Stimulated activated naive B cell treated with anti-CD40 and anti-IgM and Interleukin-4, amounts not matched to agents 10 μg/mL and 1 μg/mL and 100 μg/mL, for 72 hours (primary cell): ENCODE measurements around the gene RNF133.
"Not testable (repeated sequence)": the region's sequence is repeated elsewhere in the genome, so short reads cannot be mapped to it uniquely, and the experiment has no call there.

Experiments
- ATAC-seq, 2 donors: fragments of 150-1000 bp; cut with Tn5 transposase; replicated peaks; 2 replicates each; pipeline ENCODE4 v1.10.0; 2021; ENCODE audit warnings: moderate library complexity in 1 of 2
- DNase-seq: peaks from one replicate; pipeline ENCODE4 v3.0.0; 2021
- H3K27ac Mint-ChIP-seq: one replicate; pipeline ENCODE4 v1.8.0; 2022; ENCODE audit warnings: mild to moderate bottlenecking, mixed read lengths
- H3K27me3 Mint-ChIP-seq, 2 donors: one replicate each; pipeline ENCODE4 v1.8.0; 2022; ENCODE audit warnings: mixed read lengths in 2 of 2
- H3K36me3 Mint-ChIP-seq, 2 donors: one replicate each; pipeline ENCODE4 v1.8.0; 2022; ENCODE audit warnings: mixed read lengths in 2 of 2, mild to moderate bottlenecking in 1 of 2
- H3K4me1 Mint-ChIP-seq, 2 donors: one replicate each; pipeline ENCODE4 v1.8.0; 2022; ENCODE audit warnings: mixed read lengths in 2 of 2, mild to moderate bottlenecking in 1 of 2
- H3K4me3 Mint-ChIP-seq, 2 donors: one replicate each; pipeline ENCODE4 v1.8.0; 2022; ENCODE audit warnings: mild to moderate bottlenecking in 2 of 2, mixed read lengths in 2 of 2, moderate library complexity in 1 of 2
- H3K9me3 Mint-ChIP-seq, 2 donors: one replicate each; pipeline ENCODE4 v1.8.0; 2022; ENCODE audit warnings: mixed read lengths in 2 of 2, mild to moderate bottlenecking in 1 of 2

The RNF133 gene

GRCh38 chr7:122679269-122679709 is 19.6 kb downstream of the RNF133 start:
- H3K9me3 Mint-ChIP-seq, H3K27ac Mint-ChIP-seq, H3K4me3 Mint-ChIP-seq, H3K36me3 Mint-ChIP-seq, DNase-seq, H3K27me3 Mint-ChIP-seq, ATAC-seq, H3K4me1 Mint-ChIP-seq: not testable (repeated sequence)

DNA sequence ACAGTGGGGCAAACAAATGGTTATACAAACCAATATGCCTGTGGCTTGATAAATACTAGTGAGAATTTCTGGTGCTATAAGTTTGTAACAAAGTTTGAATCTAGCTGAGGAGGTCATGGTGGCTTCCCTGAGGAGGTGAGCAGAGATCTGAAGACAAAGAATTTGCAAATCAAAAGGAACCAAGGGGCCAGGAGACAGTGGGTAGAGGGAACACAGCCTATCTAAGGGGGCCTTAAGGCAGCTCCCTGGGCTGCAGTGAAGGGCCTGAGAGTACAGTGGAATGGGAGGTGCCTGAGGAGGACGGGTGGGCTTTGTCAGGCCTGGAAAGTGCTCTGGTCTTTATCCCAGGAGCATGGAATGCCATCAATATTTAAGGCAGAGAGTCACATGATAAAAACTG is 21.8 kb downstream of the RNF133 start:
- H3K27me3 Mint-ChIP-seq: no peaks in the 10 kb centered on the region
- H3K27ac Mint-ChIP-seq: no peak overlapping the region
- H3K4me1 Mint-ChIP-seq: no peaks in the 10 kb centered on the region
- H3K36me3 Mint-ChIP-seq: no peaks in the 10 kb centered on the region
- peaks cover 0 to 8% of the 10 kb centered on the region in 2 donors for H3K9me3 Mint-ChIP-seq
- H3K4me3 Mint-ChIP-seq: no peak overlapping the region
- no peak for ATAC-seq
- DNase-seq: no peak

DNA sequence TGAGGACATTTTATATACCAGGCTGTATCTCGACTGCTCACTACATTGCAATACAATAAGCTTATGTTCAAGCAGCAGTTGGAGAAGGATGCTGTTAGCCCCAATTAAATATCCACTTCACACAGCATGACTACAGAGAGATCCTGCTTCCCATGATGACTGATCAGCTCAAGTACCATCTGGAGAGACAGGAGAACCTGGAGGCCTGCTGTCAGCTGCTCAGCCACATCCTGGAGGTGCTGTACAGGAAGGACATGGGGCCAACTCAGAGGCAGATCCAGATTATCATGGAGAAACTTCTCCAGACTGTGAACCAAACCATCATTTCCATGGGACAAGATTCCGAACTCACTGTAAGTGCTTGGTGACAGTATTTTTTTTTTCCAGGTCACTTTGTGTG is 22.5 kb downstream of the RNF133 start:
- no peak for DNase-seq
- Mint-ChIP-seq H3K36me3 (no peaks in the 10 kb centered on the region), H3K27ac (no peak overlapping the region), H3K4me3 (no peak overlapping the region), H3K27me3 (no peaks in the 10 kb centered on the region), H3K4me1 (no peaks in the 10 kb centered on the region), H3K9me3 (peaks cover 0 to 8% of the 10 kb centered on the region in 2 donors)
- no peak for ATAC-seq

DNA sequence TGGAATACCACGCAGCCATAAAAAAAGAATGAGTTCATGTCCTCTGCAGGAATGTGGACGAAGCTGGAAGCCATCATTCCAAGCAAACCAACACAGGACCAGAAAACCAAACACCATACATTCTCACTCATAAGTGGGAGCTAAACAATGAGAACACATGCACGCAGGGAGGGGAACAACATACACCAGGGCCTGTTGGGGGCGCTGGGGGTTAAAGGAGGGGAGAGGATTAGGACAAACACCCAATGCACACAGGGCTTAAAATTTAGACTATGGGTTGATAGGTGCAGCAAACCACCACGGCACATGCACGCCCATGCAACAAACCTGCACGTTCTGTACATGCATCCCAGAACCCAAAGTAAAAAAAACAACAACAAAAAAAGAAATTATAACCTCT is 23.3 kb downstream of the RNF133 start:
- ATAC-seq (no peak), DNase-seq (no peak)
- H3K27me3 Mint-ChIP-seq: no peaks in the 10 kb centered on the region
- H3K27ac Mint-ChIP-seq: no peak overlapping the region
- H3K36me3 Mint-ChIP-seq: no peaks in the 10 kb centered on the region
- H3K9me3 Mint-ChIP-seq: peaks cover 0 to 8% of the 10 kb centered on the region in 2 donors
- H3K4me1 Mint-ChIP-seq: no peaks in the 10 kb centered on the region
- H3K4me3 Mint-ChIP-seq: no peak overlapping the region

GRCh38 chr7:122675011-122675410 is 23.9 kb downstream of the RNF133 start:
- Mint-ChIP-seq H3K4me3 (no peak overlapping the region), H3K36me3 (no peaks in the 10 kb centered on the region), H3K9me3 (peaks cover 0 to 8% of the 10 kb centered on the region in 2 donors), H3K27ac (no peak overlapping the region), H3K27me3 (no peaks in the 10 kb centered on the region), H3K4me1 (no peaks in the 10 kb centered on the region)
- ATAC-seq (no peak), DNase-seq (no peak)

DNA sequence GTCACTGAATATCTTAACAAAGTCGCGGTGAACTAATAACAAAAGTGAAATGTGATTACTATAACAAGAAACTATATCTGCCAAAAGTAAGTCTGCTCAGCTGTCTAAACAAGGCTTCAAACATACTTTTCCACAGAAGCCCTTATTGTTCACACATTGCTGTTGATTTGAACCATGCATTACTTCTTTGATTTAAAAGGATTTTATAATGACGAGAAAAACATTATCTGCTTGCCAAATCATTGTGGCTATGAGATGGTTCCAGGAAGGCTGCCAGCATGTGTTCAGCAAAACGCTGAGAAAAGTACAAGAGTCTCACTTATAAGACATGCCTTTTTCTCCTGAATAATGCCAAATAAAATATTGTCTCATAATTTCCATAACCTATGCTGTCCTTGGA is 24.4 kb downstream of the RNF133 start:
- no peak for ATAC-seq
- no peaks in the 10 kb centered on the region for H3K27me3 Mint-ChIP-seq
- peaks cover 0 to 7% of the 10 kb centered on the region in 2 donors for H3K9me3 Mint-ChIP-seq
- H3K36me3 Mint-ChIP-seq: no peaks in the 10 kb centered on the region
- no peak overlapping the region for H3K4me3 Mint-ChIP-seq
- DNase-seq: no peak
- H3K4me1 Mint-ChIP-seq: no peaks in the 10 kb centered on the region
- no peak overlapping the region for H3K27ac Mint-ChIP-seq

- DNase-seq (no peak), ATAC-seq (no peak)
- no peaks in the 10 kb centered on the region for H3K36me3 Mint-ChIP-seq
- peaks cover 0 to 6% of the 10 kb centered on the region in 2 donors for H3K9me3 Mint-ChIP-seq
- no peak overlapping the region for H3K4me3 Mint-ChIP-seq
- H3K27me3 Mint-ChIP-seq: no peaks in the 10 kb centered on the region
- no peak overlapping the region for H3K27ac Mint-ChIP-seq
- no peaks in the 10 kb centered on the region for H3K4me1 Mint-ChIP-seq
Observed at GRCh38 chr7:122673951-122674350, 25.0 kb downstream of the RNF133 start.

DNA sequence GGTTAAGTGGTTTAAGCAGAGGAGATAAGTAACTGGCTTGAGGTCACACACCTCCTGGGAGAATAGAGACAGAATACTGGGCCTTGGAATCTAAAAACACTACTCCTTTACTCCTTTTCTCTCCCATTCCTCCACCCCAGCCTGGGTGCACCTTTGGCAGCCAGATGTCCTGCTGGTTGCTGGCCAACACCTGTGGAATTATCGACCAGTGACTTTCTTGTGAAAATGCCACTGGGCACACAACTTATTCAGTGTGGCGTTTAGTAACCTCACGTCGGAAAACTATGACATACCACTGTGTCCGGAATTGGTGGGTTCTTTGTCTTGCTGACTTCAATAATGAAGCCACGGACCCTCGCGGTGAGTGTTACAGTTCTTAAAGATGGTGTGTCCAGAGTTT is 26.4 kb downstream of the RNF133 start:
- Mint-ChIP-seq H3K27ac (no peak overlapping the region), H3K4me1 (no peaks in the 10 kb centered on the region), H3K9me3 (peaks cover under 1 to 3% of the 10 kb centered on the region in 2 donors), H3K27me3 (no peaks in the 10 kb centered on the region), H3K36me3 (no peaks in the 10 kb centered on the region), H3K4me3 (no peak overlapping the region)
- ATAC-seq (no peak), DNase-seq (no peak)

DNA sequence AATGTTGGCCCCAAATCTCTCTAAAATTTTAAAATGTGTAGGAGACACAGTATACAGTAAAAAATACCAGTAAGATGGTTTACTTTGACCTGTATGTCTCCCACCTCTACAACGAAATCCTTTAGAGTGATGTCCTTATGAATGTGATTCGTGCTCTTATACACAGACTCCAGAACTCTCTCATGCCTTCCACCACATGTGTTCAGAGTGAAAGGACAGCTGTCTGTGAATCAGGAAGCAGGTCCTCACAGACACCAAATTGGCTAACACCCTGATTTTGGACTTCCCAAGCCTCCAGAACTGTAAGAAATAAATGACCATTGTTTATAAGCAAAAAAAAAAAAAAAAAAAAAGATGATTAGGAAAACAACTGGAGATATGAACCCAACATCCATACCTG is 35.2 kb downstream of the RNF133 start:
- no peak overlapping the region for H3K4me3 Mint-ChIP-seq
- DNase-seq (no peak), ATAC-seq (no peak)
- peaks cover 0 to 8% of the 10 kb centered on the region in 2 donors for H3K9me3 Mint-ChIP-seq
- no peaks in the 10 kb centered on the region for H3K27me3 Mint-ChIP-seq
- H3K36me3 Mint-ChIP-seq: no peaks in the 10 kb centered on the region
- no peak overlapping the region for H3K27ac Mint-ChIP-seq
- no peaks in the 10 kb centered on the region for H3K4me1 Mint-ChIP-seq

GRCh38 chr7:122658856-122659255 is 40.1 kb downstream of the RNF133 start:
- H3K4me3 Mint-ChIP-seq: no peak overlapping the region
- no peak overlapping the region for H3K27ac Mint-ChIP-seq
- H3K36me3 Mint-ChIP-seq: no peaks in the 10 kb centered on the region
- no peaks in the 10 kb centered on the region for H3K4me1 Mint-ChIP-seq
- ATAC-seq (no peak), DNase-seq (no peak)
- H3K27me3 Mint-ChIP-seq: no peaks in the 10 kb centered on the region
- peaks cover 2 to 9% of the 10 kb centered on the region in 2 donors for H3K9me3 Mint-ChIP-seq

DNA sequence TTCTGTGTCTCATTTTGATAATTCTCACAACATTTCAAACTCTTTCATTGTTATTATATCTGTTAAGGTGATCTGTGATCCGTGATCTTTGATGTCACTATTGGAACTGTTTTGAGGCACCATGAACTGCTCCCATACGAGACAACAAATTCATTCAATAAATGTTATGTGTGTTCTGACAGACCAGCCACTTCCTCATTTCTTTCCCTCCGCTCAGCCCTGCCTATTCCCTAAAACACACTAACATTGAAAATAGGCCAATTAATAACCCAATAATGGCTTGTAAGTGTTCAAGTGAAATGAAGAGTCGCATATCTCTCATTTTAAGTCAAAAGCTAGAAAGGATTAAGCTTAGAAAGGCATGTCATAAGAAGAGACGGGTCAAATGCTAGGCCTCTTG is 45.2 kb downstream of the RNF133 start:
- Mint-ChIP-seq H3K36me3 (no peaks in the 10 kb centered on the region), H3K9me3 (peaks cover 2 to 4% of the 10 kb centered on the region in 2 donors), H3K4me3 (no peak overlapping the region), H3K27me3 (no peaks in the 10 kb centered on the region), H3K27ac (no peak overlapping the region), H3K4me1 (no peaks in the 10 kb centered on the region)
- no peak for DNase-seq
- no peak for ATAC-seq

- ATAC-seq: no peak
- Mint-ChIP-seq H3K36me3 (no peaks in the 10 kb centered on the region), H3K9me3 (peaks cover 2 to 4% of the 10 kb centered on the region in 2 donors), H3K4me1 (no peaks in the 10 kb centered on the region), H3K4me3 (no peak overlapping the region), H3K27me3 (no peaks in the 10 kb centered on the region), H3K27ac (no peak overlapping the region)
- no peak for DNase-seq
Observed at GRCh38 chr7:122652876-122653275, 46.0 kb downstream of the RNF133 start.

DNA sequence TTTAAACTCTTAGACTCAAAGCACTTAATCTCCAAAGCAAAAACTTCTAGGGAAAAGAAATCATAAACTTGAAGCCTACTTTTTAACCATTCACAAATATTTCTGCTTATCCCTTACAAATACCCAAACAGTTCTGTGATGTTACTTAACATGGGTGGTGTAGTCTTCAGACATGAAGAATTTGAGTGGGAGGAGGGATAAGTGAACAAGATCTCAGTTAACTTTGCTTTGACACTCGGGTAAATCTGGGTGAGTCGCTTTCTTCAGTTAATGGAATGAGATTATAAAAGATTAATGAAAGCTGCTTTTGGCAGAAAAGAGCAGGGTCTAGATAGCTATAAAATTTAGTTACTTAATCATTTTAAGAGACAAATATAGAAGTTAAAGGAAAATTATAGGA is 47.5 kb downstream of the RNF133 start:
- Mint-ChIP-seq H3K27ac (no peak overlapping the region), H3K4me3 (no peak overlapping the region), H3K27me3 (no peaks in the 10 kb centered on the region), H3K4me1 (no peaks in the 10 kb centered on the region), H3K9me3 (peaks cover 0 to under 1% of the 10 kb centered on the region in 2 donors), H3K36me3 (no peaks in the 10 kb centered on the region)
- DNase-seq (no peak), ATAC-seq (no peak)
